OCI-LY3 (cell line): ENCODE data around the gene RTN4R.

Experiments
- CTCF ChIP-seq: fragments of 200-600, 300-600 bp; sonication (generic); IDR thresholded peaks from 2 replicates; pipeline ENCODE4 v1.5.1; 2014; ENCODE audit warnings: antibody characterized with exemption, low read length, low read depth
- EZH2phosphoT487 ChIP-seq: fragments of 200-600 bp; shearing (Covaris generic); IDR thresholded peaks from 2 replicates; pipeline ENCODE4 v1.6.1; 2018; ENCODE audit warnings: antibody characterized with exemption, mixed run types, low read depth

- no peak for TF ChIP-seq CTCF
- TF ChIP-seq EZH2phosphoT487, result no peak
Observed at GRCh38 chr22:20234314-20234682, 33.8 kb downstream of the RTN4R start.
